Left ventricle myocardium inferior (tissue), 1 donor: ENCODE results near the gene DIDO1. TPM values are rescaled to one million over a fixed set of nuclear protein-coding genes. Genes with fewer than 3 reads are reported as not detected.

Experiments
- DNase-seq: peaks from one replicate; pipeline ENCODE4 v3.0.0-alpha.2; 2020
- H3K27ac ChIP-seq: fragments of 200-600 bp; replicated peaks from 2 replicates; pipeline ENCODE4 v1.8.0; 2021
- H3K27me3 ChIP-seq: fragments of 200-600 bp; 2 replicates; pipeline ENCODE4 v1.8.0; 2021; ENCODE audit warnings: low read depth
- H3K36me3 ChIP-seq: fragments of 200-600 bp; 2 replicates; pipeline ENCODE4 v1.8.0; 2021
- H3K4me1 ChIP-seq: fragments of 200-600 bp; 2 replicates; pipeline ENCODE4 v1.8.0; 2021
- H3K4me3 ChIP-seq: fragments of 200-600 bp; 2 replicates; pipeline ENCODE4 v1.8.0; 2021; ENCODE audit warnings: mild to moderate bottlenecking, moderate library complexity
- H3K9me3 ChIP-seq: fragments of 200-600 bp; replicated peaks from 2 replicates; pipeline ENCODE4 v1.8.0; 2021
- intact Hi-C: fragments of 100-400 bp; cut with micrococcal nuclease; formaldehyde crosslinking; loops from one replicate; pipeline ENCODE4 v1.11.0; 2022
- total RNA-seq: library from RNA; stranded (reverse); fragmentation: NEBNext Ultra II Directional; extraction: Animal tissue kit (Norgen Biotek cat#: 25700); gene quantifications from one replicate; pipeline ENCODE4 v1.2.1, GENCODE V29; 2021
- TF ChIP-seq, protein P1 (sequence below): fragments of 200-600 bp; IDR thresholded peaks from 2 replicates; pipeline ENCODE4 v1.8.0; 2021; ENCODE audit warnings: antibody characterized with exemption, mild to moderate bottlenecking, borderline replicate concordance
- donor health status: DM: no; HTN: yes; CAD: no; lungs with severe emphysema.

DIDO1 gene
- total RNA-seq, 1 donor from 2014 or later, result 37.0 TPM

GRCh38 chr20:62938105-62938888 lies 12.0 kb upstream of the DIDO1 start, which contains the start of gene GID8:
Gene GID8, plus strand, starts transcription at chr20:62938147. Its CDS starts 3,356 bp downstream, at chr20:62941503.
- no peaks in the 10 kb centered on the region for H3K9me3 ChIP-seq
- DNase-seq, result peak; percentile 56
- H3K36me3 ChIP-seq, result peaks cover 34% of the 10 kb centered on the region
- H3K27ac ChIP-seq, result peak within 1 kb of the TSS; percentile 96
- no peaks in the 10 kb centered on the region for H3K27me3 ChIP-seq
- peak within 1 kb of the TSS; percentile 95 for H3K4me3 ChIP-seq
- intact Hi-C loops, result no loop called here
- TF ChIP-seq, protein P1, sequence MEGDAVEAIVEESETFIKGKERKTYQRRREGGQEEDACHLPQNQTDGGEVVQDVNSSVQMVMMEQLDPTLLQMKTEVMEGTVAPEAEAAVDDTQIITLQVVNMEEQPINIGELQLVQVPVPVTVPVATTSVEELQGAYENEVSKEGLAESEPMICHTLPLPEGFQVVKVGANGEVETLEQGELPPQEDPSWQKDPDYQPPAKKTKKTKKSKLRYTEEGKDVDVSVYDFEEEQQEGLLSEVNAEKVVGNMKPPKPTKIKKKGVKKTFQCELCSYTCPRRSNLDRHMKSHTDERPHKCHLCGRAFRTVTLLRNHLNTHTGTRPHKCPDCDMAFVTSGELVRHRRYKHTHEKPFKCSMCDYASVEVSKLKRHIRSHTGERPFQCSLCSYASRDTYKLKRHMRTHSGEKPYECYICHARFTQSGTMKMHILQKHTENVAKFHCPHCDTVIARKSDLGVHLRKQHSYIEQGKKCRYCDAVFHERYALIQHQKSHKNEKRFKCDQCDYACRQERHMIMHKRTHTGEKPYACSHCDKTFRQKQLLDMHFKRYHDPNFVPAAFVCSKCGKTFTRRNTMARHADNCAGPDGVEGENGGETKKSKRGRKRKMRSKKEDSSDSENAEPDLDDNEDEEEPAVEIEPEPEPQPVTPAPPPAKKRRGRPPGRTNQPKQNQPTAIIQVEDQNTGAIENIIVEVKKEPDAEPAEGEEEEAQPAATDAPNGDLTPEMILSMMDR, result no peak
- H3K4me1 ChIP-seq, result peaks cover 92% of the 10 kb centered on the region

DNA sequence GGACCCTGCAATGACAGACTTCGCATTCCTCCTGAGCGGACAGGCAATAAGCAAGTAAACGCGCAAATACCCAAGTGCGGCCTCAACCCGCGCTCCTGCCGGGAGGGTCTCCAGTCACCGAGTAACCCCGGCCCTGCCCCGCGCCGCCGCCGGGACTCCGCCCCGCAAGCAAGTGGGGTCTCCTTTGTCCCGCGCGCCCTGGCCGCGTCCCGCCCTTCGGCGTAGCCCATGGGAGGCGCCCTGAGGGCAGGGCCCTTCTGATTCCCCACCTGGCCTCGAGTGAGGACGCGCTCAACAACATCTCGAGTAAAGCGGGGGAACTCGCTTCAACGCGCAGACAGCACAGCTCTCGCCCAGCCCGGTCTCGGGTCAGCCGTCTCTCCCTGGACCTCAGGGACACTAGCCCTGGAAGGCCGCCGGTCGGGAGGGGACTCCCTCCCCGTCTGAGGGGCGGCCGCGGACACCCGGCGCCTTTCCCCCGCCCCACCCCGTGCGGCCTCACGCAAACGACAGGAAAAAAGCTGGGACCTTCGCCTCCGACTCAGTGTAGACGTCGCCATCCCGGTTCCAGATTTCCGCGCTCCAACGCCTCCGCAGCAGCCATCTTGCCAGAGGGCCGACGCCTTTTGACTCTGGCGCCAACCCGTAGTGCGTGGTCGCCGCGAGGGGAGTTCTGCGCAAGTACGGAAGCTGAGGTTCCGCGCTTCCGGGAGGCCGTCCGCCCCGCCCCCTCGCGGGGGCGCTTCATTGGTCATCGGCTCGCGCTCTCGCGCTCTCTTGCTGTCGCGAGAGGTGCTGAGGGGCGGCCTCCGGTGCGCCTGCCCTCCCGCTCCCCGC lies 11.2 kb upstream of the DIDO1 start:
- no peaks in the 10 kb centered on the region for H3K27me3 ChIP-seq
- TF ChIP-seq, protein P1, result no peak
- H3K36me3 ChIP-seq, result peaks cover 33% of the 10 kb centered on the region
- no peaks in the 10 kb centered on the region for H3K9me3 ChIP-seq
- intact Hi-C loops, result no loop called here
- peak overlapping the region; percentile 96 for H3K27ac ChIP-seq
- peak overlapping the region; percentile 95 for H3K4me3 ChIP-seq
- H3K4me1 ChIP-seq, result peaks cover 84% of the 10 kb centered on the region
- peak; percentile 98 for DNase-seq

- no peaks in the 10 kb centered on the region for H3K9me3 ChIP-seq
- peak overlapping the region; percentile 95 for H3K4me3 ChIP-seq
- no peaks in the 10 kb centered on the region for H3K27me3 ChIP-seq
- TF ChIP-seq, protein P1, result no peak
- H3K4me1 ChIP-seq, result peaks cover 70% of the 10 kb centered on the region
- H3K36me3 ChIP-seq, result peaks cover 22% of the 10 kb centered on the region
- intact Hi-C loops, result no loop called here
- DNase-seq, result no peak
- H3K27ac ChIP-seq, result no peak overlapping the region
Observed at GRCh38 chr20:62935968-62936585, 9.8 kb upstream of the DIDO1 start.

- H3K4me1 ChIP-seq, result peaks cover 68% of the 10 kb centered on the region
- H3K27me3 ChIP-seq, result no peaks in the 10 kb centered on the region
- peak overlapping the region; percentile 95 for H3K4me3 ChIP-seq
- H3K36me3 ChIP-seq, result peaks cover 21% of the 10 kb centered on the region
- no peaks in the 10 kb centered on the region for H3K9me3 ChIP-seq
- TF ChIP-seq, protein P1, result no peak
- no peak overlapping the region for H3K27ac ChIP-seq
- intact Hi-C loops, result no loop called here
- DNase-seq, result no peak
Observed at GRCh38 chr20:62935204-62935967, 9.1 kb upstream of the DIDO1 start.

DNA sequence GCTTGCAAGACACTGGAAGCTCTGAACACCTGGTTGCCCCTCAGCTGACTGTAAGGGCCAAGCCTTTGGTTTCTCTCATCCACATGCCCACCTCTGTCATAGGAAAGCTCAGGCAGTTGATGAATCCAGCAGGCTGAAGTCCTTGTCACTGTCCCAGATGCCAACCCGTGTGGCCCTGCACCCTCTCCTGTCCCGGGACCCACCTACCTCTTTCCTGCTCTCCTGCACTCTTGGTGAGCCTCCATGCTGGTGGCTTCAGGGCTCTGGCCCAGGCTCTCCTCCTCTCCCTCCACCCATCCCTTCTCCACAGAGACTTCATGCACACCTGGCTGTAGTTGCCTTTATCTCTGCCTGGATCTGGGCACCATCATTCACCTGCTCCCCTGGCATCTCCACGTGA lies 7.7 kb upstream of the DIDO1 start:
- intact Hi-C loops, result no loop called here

More for the DNA sequence above, 7.7 kb upstream of the DIDO1 start:
- H3K4me1 ChIP-seq, result peaks cover 71% of the 10 kb centered on the region
- H3K27ac ChIP-seq, result no peak overlapping the region
- H3K36me3 ChIP-seq, result peaks cover 21% of the 10 kb centered on the region
- no peak for DNase-seq
- H3K9me3 ChIP-seq, result no peaks in the 10 kb centered on the region
- H3K4me3 ChIP-seq, result no peak overlapping the region
- TF ChIP-seq, protein P1, result no peak
- H3K27me3 ChIP-seq, result no peaks in the 10 kb centered on the region
